HepG2 (cell line): ENCODE measurements around the gene PRKACA. TPM values are rescaled to one million over a fixed set of nuclear protein-coding genes. Genes with fewer than 3 reads are reported as not detected.

Experiments
- ATAC-seq: fragments of 200-7000 bp; cut with Tn5 transposase; 3 replicates; pipeline ENCODE4 v1.9.1; 2020; ENCODE audit warnings: mild to moderate bottlenecking, moderate library complexity
- BruUV-seq: library from RNA; stranded (reverse); fragments of 400-500 nt; replicated peaks from 2 replicates; lab custom pipeline; 2021; lab: Mats Ljungman, UMichigan
- CTCF ChIA-PET: fragments of 300-600 bp; formaldehyde crosslinking; extraction: SDS; loops from one replicate; lab custom pipeline; 2021; ENCODE audit warnings: low total read pairs, inconsistent platforms, low intra/inter-chr PET ratio; lab: Yijun Ruan, JAX
- POLR2A ChIA-PET: fragments of 350-600 bp; sonication (Branson Sonifier 250); formaldehyde crosslinking; loops from one replicate; lab custom pipeline; 2020; ENCODE audit warnings: antibody characterized with exemption, inconsistent platforms; lab: Yijun Ruan, JAX
- DNase-seq: peaks from one replicate; pipeline ENCODE4 v3.0.0-alpha.2; 2015; ENCODE audit warnings: low spot score
- FAIRE-seq: peaks from 3 replicates; lab custom pipeline; 2011; peaks lifted over from hg19 to GRCh38; lab: Jason Lieb, UNC
- H2AFZ ChIP-seq: one replicate; pipeline ENCODE4 v1.6.1; 2011; ENCODE audit warnings: low read length, inconsistent platforms
- H3K27ac ChIP-seq: fragments of 300-600 bp; 3 replicates; pipeline ENCODE4 v1.8.0; 2011; ENCODE audit warnings: mixed run types, mild to moderate bottlenecking, mixed read lengths, low read length, inconsistent platforms; ENCODE audit not compliant: insufficient read depth; ENCODE audit errors: extremely low read length
- H3K27me3 ChIP-seq, 2 experiments: fragments of 200-600 bp in 1 of 2; 2 replicates in 1 of 2; 3 replicates in 1 of 2; pipeline versions ENCODE4 v1.6.0 to v1.8.0; 2011; ENCODE audit warnings: low read length in 2 of 2, mild to moderate bottlenecking in 2 of 2, moderate library complexity in 2 of 2, inconsistent platforms in 1 of 2; ENCODE audit not compliant: insufficient read depth in 2 of 2, control insufficient read depth in 1 of 2
- H3K36me3 ChIP-seq, 2 experiments: fragments of 200-600 bp in 1 of 2; replicated peaks in 1 of 2; 2 replicates in 1 of 2; 3 replicates in 1 of 2; pipeline versions ENCODE4 v1.5.1 to v1.8.0; 2011; ENCODE audit warnings: low read length in 2 of 2, inconsistent platforms in 1 of 2; ENCODE audit not compliant: insufficient read depth in 2 of 2, control insufficient read depth in 1 of 2
- H3K4me1 ChIP-seq: 2 replicates; pipeline ENCODE4 v1.5.1; 2012; ENCODE audit warnings: low read length, inconsistent platforms; ENCODE audit not compliant: insufficient read depth
- H3K4me2 ChIP-seq: 2 replicates; pipeline ENCODE4 v1.6.0; 2011; ENCODE audit warnings: low read depth, low read length, inconsistent platforms
- H3K4me3 ChIP-seq, 3 experiments: fragments of 200-600 bp in 1 of 3; sonication (generic), shearing (Covaris generic) in 1 of 3; replicated peaks in 1 of 3; 2 replicates each; pipeline ENCODE4 v1.5.1; 2011 to 2016; ENCODE audit warnings: low read length in 3 of 3, inconsistent platforms in 2 of 3, low read depth in 2 of 3, mild to moderate bottlenecking in 2 of 3, control low read depth in 1 of 3, mixed read lengths in 1 of 3; ENCODE audit not compliant: insufficient read depth in 1 of 3
- H3K79me2 ChIP-seq: one replicate; pipeline ENCODE4 v1.6.1; 2011; ENCODE audit warnings: low read length, inconsistent platforms; ENCODE audit not compliant: insufficient read depth
- H3K9ac ChIP-seq: 2 replicates; pipeline ENCODE4 v1.6.0; 2011; ENCODE audit warnings: mild to moderate bottlenecking, low read depth, low read length, inconsistent platforms; ENCODE audit not compliant: insufficient read depth
- H3K9me3 ChIP-seq: 2 replicates; pipeline ENCODE4 v1.5.1; 2012; ENCODE audit warnings: mild to moderate bottlenecking, low read length
- H4K20me1 ChIP-seq: 2 replicates; pipeline ENCODE4 v1.6.0; 2011; ENCODE audit warnings: inconsistent platforms, mild to moderate bottlenecking, low read length, moderate library complexity; ENCODE audit not compliant: insufficient read depth
- MAZ ChIP-seq, 2 experiments: sonication (generic) in 1 of 2; formaldehyde crosslinking in 1 of 2; IDR thresholded peaks; 2 replicates each; pipeline versions ENCODE4 v1.5.0 to v1.6.1; 2012 to 2020; ENCODE audit warnings: low read depth in 2 of 2, mild to moderate bottlenecking in 2 of 2, borderline replicate concordance in 1 of 2, improper control_type of control experiment in 1 of 2, low read length in 1 of 2, missing genetic modification reagents in 1 of 2, moderate library complexity in 1 of 2
- POGZ ChIP-seq: sonication (generic); formaldehyde crosslinking; IDR thresholded peaks from 2 replicates; pipeline ENCODE4 v1.4.0; 2020; ENCODE audit warnings: mild to moderate bottlenecking, missing genetic modification reagents
- SALL1 ChIP-seq: sonication (generic); formaldehyde crosslinking; IDR thresholded peaks from 2 replicates; pipeline ENCODE4 v1.8.0; 2022; ENCODE audit warnings: mild to moderate bottlenecking, missing genetic modification reagents
- STAG1 ChIP-seq: sonication (generic); formaldehyde crosslinking; IDR thresholded peaks from 2 replicates; pipeline ENCODE4 v1.4.0; 2020; ENCODE audit warnings: missing genetic modification reagents
- TBX2 ChIP-seq: sonication (generic); formaldehyde crosslinking; IDR thresholded peaks from 2 replicates; pipeline ENCODE4 v1.5.0; 2020; ENCODE audit warnings: missing genetic modification reagents, mild to moderate bottlenecking, borderline replicate concordance
- THYN1 ChIP-seq: sonication (generic); formaldehyde crosslinking; IDR thresholded peaks from 2 replicates; pipeline ENCODE4 v1.8.1; 2023; ENCODE audit warnings: low read depth, mild to moderate bottlenecking, moderate library complexity, missing genetic modification reagents, borderline replicate concordance
- XRCC5 ChIP-seq: fragments of 200-400 bp; formaldehyde crosslinking; optimal IDR thresholded peaks from 2 replicates; pipeline ENCODE3; 2017; ENCODE audit warnings: mild to moderate bottlenecking, low read length
- ZFX ChIP-seq: sonication (generic); formaldehyde crosslinking; IDR thresholded peaks from 2 replicates; pipeline ENCODE4 v1.4.0; 2020; ENCODE audit warnings: mild to moderate bottlenecking, low read depth, missing genetic modification reagents, moderate library complexity
- ZIK1 ChIP-seq: sonication (generic); formaldehyde crosslinking; IDR thresholded peaks from 2 replicates; pipeline ENCODE4 v1.5.0; 2020; ENCODE audit warnings: mild to moderate bottlenecking, low read depth, missing genetic modification reagents, borderline replicate concordance
- ZNF234 ChIP-seq: sonication (generic); formaldehyde crosslinking; conservative IDR thresholded peaks from 2 replicates; pipeline ENCODE4 v1.5.1; 2020; ENCODE audit warnings: mild to moderate bottlenecking, missing genetic modification reagents
- ZNF768 ChIP-seq: sonication (generic); formaldehyde crosslinking; IDR thresholded peaks from 2 replicates; pipeline ENCODE4 v1.4.0; 2020; ENCODE audit warnings: missing genetic modification reagents
- WGBS: methylation state at CpG from one replicate; pipeline ENCODE4 v1.1.6; 2017; ENCODE audit warnings: low lambda C conversion rate; 5-methylcytosine and 5-hydroxymethylcytosine counted together
- in situ Hi-C: cut with HindIII; loops from 2 replicates; pipeline ENCODE4 v1.10.0; 2017; ENCODE audit warnings: low pct_unique_long_range_greater_than_20kb; ENCODE audit not compliant: extremely low pct_ligation_motif_present
- intact Hi-C: fragments of 100-400 bp; cut with micrococcal nuclease; formaldehyde crosslinking; loops from one replicate; pipeline ENCODE4 v1.10.0; 2022; ENCODE audit not compliant: unreplicated experiment
- polyA plus RNA-seq, 8 experiments: library from polyadenylated mRNA; depleted of rRNA in 3 of 8; stranded (reverse) in 7 of 8; unstranded in 1 of 8; fragments of >200 nt; fragmentation: Illumina TruSeq in 4 of 8; extraction: Trizol in 4 of 8; gene quantifications; 2 replicates each; pipeline versions ENCODE4 v1.2.1 to v1.2.3, GENCODE V29; 2011 to 2016; ENCODE audit warnings: low read depth in 4 of 8, missing spikeins in 1 of 8, mixed read lengths in 1 of 8; ENCODE audit not compliant: insufficient read depth in 1 of 8
- total RNA-seq, 5 experiments: library from RNA; depleted of rRNA; stranded (reverse); fragments of >200 nt; fragmentation: Illumina TruSeq; extraction: Trizol; gene quantifications; 2 replicates each; pipeline ENCODE4 v1.2.3, GENCODE V29; 2016; ENCODE audit warnings: low read depth in 1 of 5
- TF ChIP-seq, protein P1 (sequence below): sonication (generic); formaldehyde crosslinking; IDR thresholded peaks from 2 replicates; pipeline ENCODE4 v1.4.0; 2020; ENCODE audit warnings: missing genetic modification reagents
- TF ChIP-seq, protein P2 (sequence below): sonication (generic); formaldehyde crosslinking; IDR thresholded peaks from 2 replicates; pipeline ENCODE4 v1.5.0; 2020; ENCODE audit warnings: mild to moderate bottlenecking, missing genetic modification reagents, moderate library complexity
- TF ChIP-seq, protein P3 (sequence below): sonication (generic); formaldehyde crosslinking; IDR thresholded peaks from 2 replicates; pipeline ENCODE4 v1.5.0; 2020; ENCODE audit warnings: mild to moderate bottlenecking, missing genetic modification reagents
- TF ChIP-seq, protein P4 (sequence below): sonication (generic); formaldehyde crosslinking; conservative IDR thresholded peaks from 2 replicates; pipeline ENCODE4 v1.8.0; 2022; ENCODE audit warnings: low read depth, missing genetic modification reagents

PRKACA gene
- total and polyA plus RNA-seq, 2 of the 13 experiments (the other 11 are each of a cell fraction or from before 2014, with no cell fraction given), result 11.0 to 18.2 TPM

DNA sequence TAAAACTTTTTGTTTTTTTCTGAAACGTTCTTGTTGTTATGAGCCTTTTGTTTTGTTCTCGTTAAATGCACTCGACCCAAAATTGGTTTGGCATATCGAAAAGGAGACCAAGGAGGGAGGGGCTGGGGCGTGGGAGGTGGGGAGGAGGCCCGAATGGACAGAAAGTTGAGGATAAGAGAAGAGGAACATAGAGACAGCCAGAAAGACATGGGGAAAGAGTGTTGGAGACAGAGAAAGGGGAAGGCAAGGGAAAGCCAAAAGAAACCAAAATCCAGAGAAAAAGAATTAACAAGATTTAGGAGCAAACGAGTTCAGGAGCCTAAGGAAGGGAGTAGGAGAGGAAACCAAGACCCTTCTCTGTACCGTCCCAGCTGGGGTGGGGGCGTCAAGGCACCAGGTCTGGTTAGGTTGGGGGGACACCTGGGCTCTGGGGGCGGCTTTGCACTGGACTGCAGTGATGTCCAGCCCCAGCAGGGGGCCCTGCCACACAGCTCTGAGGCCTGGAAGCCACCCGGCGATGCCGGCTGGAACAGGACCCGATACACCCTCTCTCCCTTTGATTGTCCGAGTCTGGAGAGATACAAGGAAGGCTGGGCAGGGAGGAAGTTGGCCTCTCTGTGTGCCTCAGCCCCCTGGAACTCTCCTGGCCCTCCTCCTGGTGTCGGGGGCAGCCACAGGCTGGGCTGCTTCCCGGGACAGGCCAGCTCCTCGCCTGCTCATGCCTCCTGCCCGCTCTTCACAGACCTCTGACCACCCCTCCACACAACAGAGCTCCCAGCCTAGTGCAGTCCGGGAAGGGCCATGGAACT lies 30.4 kb upstream of the PRKACA start:
- Histone ChIP-seq H3K4me1 (peaks cover 7% of the 10 kb centered on the region; the same call in 1 of the 2 replicates), H4K20me1 (no peaks in the 10 kb centered on the region), H3K27me3 (no peaks in the 10 kb centered on the region; a peak in 1 of 5 replicates), H3K4me2 (peak overlapping the region; percentile 86), H3K9ac (peak overlapping the region; percentile 33; the same call in 1 of the 2 replicates), H3K9me3 (no peaks in the 10 kb centered on the region), H2AFZ (no peak overlapping the region), H3K27ac (no peak overlapping the region), H3K79me2 (no peaks in the 10 kb centered on the region), H3K36me3 (no peaks in the 10 kb centered on the region), H3K4me3 (peak overlapping the region in 2 of 3 experiments; percentile 35 to 68; a peak in 3 of 6 replicates)
- peak; percentile 61 for FAIRE-seq
- POLR2A ChIA-PET, result interaction anchor here (0.5 to 1.3 kb wide), 4 partner anchors 10 to 1088 kb away, joined by 3 to 11 read pairs (median 4); partner anchors contain the start of gene ASF1B
- intact Hi-C loops, result no loop called here
- ATAC-seq, result peak; percentile 93
- in situ Hi-C loops, result no loop called here
- no TSS peak for BruUV-seq
- WGBS, result 26% methylated on average over 14 of the region's 20 CpGs
- CTCF ChIA-PET, result interaction anchor here (1.2 kb wide), 1 partner anchor 48 kb away, joined by 3 read pairs; no protein-coding TSS in a partner anchor
- peak; percentile 39 for DNase-seq
- peak; percentile 78 for TF ChIP-seq STAG1
- TF ChIP-seq ZFX (CRISPR knock-in tag), result 0 out of 2 replicates have a peak, but pooled peaks have one; percentile 12
- 0 out of 2 replicates have a peak, but pooled peaks have one; percentile 26 for TF ChIP-seq MAZ (IDR thresholded peaks at IDR 0.05; ENCODE audit: borderline replicate concordance, low read depth, low read length)
- TF ChIP-seq MAZ (CRISPR knock-in tag; IDR thresholded peaks at IDR 0.05; ENCODE audit: low read depth), result no peak
- TF ChIP-seq, protein P1, sequence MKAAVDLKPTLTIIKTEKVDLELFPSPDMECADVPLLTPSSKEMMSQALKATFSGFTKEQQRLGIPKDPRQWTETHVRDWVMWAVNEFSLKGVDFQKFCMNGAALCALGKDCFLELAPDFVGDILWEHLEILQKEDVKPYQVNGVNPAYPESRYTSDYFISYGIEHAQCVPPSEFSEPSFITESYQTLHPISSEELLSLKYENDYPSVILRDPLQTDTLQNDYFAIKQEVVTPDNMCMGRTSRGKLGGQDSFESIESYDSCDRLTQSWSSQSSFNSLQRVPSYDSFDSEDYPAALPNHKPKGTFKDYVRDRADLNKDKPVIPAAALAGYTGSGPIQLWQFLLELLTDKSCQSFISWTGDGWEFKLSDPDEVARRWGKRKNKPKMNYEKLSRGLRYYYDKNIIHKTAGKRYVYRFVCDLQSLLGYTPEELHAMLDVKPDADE (CRISPR knock-in tag), result no peak
- TF ChIP-seq, protein P2, sequence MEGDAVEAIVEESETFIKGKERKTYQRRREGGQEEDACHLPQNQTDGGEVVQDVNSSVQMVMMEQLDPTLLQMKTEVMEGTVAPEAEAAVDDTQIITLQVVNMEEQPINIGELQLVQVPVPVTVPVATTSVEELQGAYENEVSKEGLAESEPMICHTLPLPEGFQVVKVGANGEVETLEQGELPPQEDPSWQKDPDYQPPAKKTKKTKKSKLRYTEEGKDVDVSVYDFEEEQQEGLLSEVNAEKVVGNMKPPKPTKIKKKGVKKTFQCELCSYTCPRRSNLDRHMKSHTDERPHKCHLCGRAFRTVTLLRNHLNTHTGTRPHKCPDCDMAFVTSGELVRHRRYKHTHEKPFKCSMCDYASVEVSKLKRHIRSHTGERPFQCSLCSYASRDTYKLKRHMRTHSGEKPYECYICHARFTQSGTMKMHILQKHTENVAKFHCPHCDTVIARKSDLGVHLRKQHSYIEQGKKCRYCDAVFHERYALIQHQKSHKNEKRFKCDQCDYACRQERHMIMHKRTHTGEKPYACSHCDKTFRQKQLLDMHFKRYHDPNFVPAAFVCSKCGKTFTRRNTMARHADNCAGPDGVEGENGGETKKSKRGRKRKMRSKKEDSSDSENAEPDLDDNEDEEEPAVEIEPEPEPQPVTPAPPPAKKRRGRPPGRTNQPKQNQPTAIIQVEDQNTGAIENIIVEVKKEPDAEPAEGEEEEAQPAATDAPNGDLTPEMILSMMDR (CRISPR knock-in tag), result peak; percentile 90
- TF ChIP-seq ZIK1 (CRISPR knock-in tag), result 0 out of 2 replicates have a peak, but pooled peaks have one; percentile 64
- TF ChIP-seq, protein P3, sequence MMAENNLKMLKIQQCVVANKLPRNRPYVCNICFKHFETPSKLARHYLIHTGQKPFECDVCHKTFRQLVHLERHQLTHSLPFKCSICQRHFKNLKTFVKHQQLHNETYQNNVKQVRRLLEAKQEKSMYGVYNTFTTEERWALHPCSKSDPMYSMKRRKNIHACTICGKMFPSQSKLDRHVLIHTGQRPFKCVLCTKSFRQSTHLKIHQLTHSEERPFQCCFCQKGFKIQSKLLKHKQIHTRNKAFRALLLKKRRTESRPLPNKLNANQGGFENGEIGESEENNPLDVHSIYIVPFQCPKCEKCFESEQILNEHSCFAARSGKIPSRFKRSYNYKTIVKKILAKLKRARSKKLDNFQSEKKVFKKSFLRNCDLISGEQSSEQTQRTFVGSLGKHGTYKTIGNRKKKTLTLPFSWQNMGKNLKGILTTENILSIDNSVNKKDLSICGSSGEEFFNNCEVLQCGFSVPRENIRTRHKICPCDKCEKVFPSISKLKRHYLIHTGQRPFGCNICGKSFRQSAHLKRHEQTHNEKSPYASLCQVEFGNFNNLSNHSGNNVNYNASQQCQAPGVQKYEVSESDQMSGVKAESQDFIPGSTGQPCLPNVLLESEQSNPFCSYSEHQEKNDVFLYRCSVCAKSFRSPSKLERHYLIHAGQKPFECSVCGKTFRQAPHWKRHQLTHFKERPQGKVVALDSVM (CRISPR knock-in tag), result peak; percentile 14; the same call in 1 of the 2 replicates
- peak; percentile 32; the same call in 1 of the 2 replicates for TF ChIP-seq SALL1 (CRISPR knock-in tag)
- TF ChIP-seq, protein P4, sequence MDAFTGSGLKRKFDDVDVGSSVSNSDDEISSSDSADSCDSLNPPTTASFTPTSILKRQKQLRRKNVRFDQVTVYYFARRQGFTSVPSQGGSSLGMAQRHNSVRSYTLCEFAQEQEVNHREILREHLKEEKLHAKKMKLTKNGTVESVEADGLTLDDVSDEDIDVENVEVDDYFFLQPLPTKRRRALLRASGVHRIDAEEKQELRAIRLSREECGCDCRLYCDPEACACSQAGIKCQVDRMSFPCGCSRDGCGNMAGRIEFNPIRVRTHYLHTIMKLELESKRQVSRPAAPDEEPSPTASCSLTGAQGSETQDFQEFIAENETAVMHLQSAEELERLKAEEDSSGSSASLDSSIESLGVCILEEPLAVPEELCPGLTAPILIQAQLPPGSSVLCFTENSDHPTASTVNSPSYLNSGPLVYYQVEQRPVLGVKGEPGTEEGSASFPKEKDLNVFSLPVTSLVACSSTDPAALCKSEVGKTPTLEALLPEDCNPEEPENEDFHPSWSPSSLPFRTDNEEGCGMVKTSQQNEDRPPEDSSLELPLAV (CRISPR knock-in tag), result no peak
- TF ChIP-seq TBX2 (CRISPR knock-in tag), result 0 out of 2 replicates have a peak, but pooled peaks have one; percentile 8
- no peak for TF ChIP-seq THYN1 (CRISPR knock-in tag)
- no peak for TF ChIP-seq POGZ (CRISPR knock-in tag)
- peak; percentile 81 for TF ChIP-seq XRCC5
- TF ChIP-seq ZNF768, result peak; percentile 34; the same call in 1 of the 2 replicates
- TF ChIP-seq ZNF234 (CRISPR knock-in tag), result no peak
